Mammary epithelial cell (primary cell): ENCODE data around the gene MSH4.
"Not testable (repeated sequence)": the region's sequence is repeated elsewhere in the genome, so short reads cannot be mapped to it uniquely, and the experiment has no call there.

Experiments
- CTCF ChIP-seq, 2 donors: IDR thresholded peaks in 1 of 2; conservative IDR thresholded peaks in 1 of 2; 2 replicates each; pipeline ENCODE4 v1.5.1; 2011 to 2012; ENCODE audit warnings: inconsistent platforms in 2 of 2, low read length in 2 of 2, mild to moderate bottlenecking in 2 of 2, control low read depth in 1 of 2, low read depth in 1 of 2; ENCODE audit not compliant: insufficient read depth in 1 of 2; ENCODE audit errors: extremely low read depth in 1 of 2
- EZH2 ChIP-seq: IDR thresholded peaks from 2 replicates; pipeline ENCODE4 v1.6.1; 2012; ENCODE audit warnings: low read length, inconsistent platforms, borderline replicate concordance

GRCh38 chr1:75757210-75757609 lies 39.5 kb upstream of the MSH4 start:
- not testable (repeated sequence) for TF ChIP-seq EZH2; CTCF (conservative IDR thresholded peaks at IDR 0.05 in 1 of 2, IDR thresholded peaks at IDR 0.05 in 1 of 2; ENCODE audit: extremely low read depth in 1 of 2, insufficient read depth in 1 of 2, low read depth in 1 of 2, low read length in 2 of 2)
